B cell (primary cell): ENCODE data around the gene BOD1L2. TPM values are rescaled to one million over a fixed set of nuclear protein-coding genes. Genes with fewer than 3 reads are reported as not detected.

ENCODE experiments used
- ATAC-seq: fragments of 200-7000 bp; cut with Tn5 transposase; one replicate; pipeline ENCODE4 v1.10.0; 2021; ENCODE audit warnings: low read depth, mild to moderate bottlenecking, moderate number of reproducible peaks, moderate library complexity
- CTCF ChIA-PET: fragments of 350-600 bp; sonication (Branson Sonifier 250); formaldehyde crosslinking; loops from one replicate; lab custom pipeline; 2021; ENCODE audit warnings: antibody characterized with exemption, inconsistent platforms; lab: Charles Lee
- POLR2A ChIA-PET: fragments of 350-600 bp; sonication (Branson Sonifier 250); formaldehyde crosslinking; loops from one replicate; lab custom pipeline; 2021; ENCODE audit warnings: antibody characterized with exemption; lab: Charles Lee
- DNase-seq: peaks from one replicate; pipeline ENCODE4 v3.0.0; 2013
- H2AFZ ChIP-seq: 2 replicates; pipeline ENCODE4 v1.6.1; 2012; ENCODE audit warnings: mild to moderate bottlenecking, low read depth, low read length; ENCODE audit not compliant: insufficient read depth, poor library complexity, severe bottlenecking
- H3K27ac ChIP-seq, 2 donors: 1 replicate in 1 of 2; 2 replicates in 1 of 2; pipeline ENCODE4 v1.5.1; 2012 to 2013; ENCODE audit warnings: low read length in 2 of 2, mild to moderate bottlenecking in 2 of 2, moderate library complexity in 1 of 2
- H3K27me3 ChIP-seq, 4 experiments: fragments of 200-600 bp in 1 of 4; sonication (generic) in 1 of 4; replicated peaks in 1 of 4; 1 replicate in 2 of 4; 2 replicates in 2 of 4; pipeline versions ENCODE4 v1.6.1 to v1.7.0; 2013 to 2016; ENCODE audit warnings: low read length in 3 of 4, mild to moderate bottlenecking in 2 of 4, mixed read lengths in 1 of 4, moderate library complexity in 1 of 4; ENCODE audit not compliant: insufficient read depth in 4 of 4, control insufficient read depth in 3 of 4; ENCODE audit errors: control extremely low read depth in 1 of 4
- H3K36me3 ChIP-seq, 2 experiments: replicated peaks in 1 of 2; 1 replicate in 1 of 2; 2 replicates in 1 of 2; pipeline versions ENCODE4 v1.6.1 to v1.7.1; 2013; ENCODE audit warnings: low read length in 1 of 2; ENCODE audit not compliant: insufficient read depth in 2 of 2, control insufficient read depth in 1 of 2; ENCODE audit errors: control extremely low read depth in 1 of 2, extremely low read depth in 1 of 2
- H3K4me1 ChIP-seq, 2 donors: fragments of 200-600 bp in 1 of 2; sonication (generic) in 1 of 2; 1 replicate in 1 of 2; 2 replicates in 1 of 2; pipeline versions ENCODE4 v1.5.1 to v1.6.1; 2013 to 2017; ENCODE audit warnings: low read length in 2 of 2; ENCODE audit not compliant: control insufficient read depth in 2 of 2, insufficient read depth in 2 of 2
- H3K4me2 ChIP-seq: replicated peaks from 2 replicates; pipeline ENCODE3; 2012; ENCODE audit warnings: mild to moderate bottlenecking, low read depth, low read length; ENCODE audit not compliant: poor library complexity, severe bottlenecking
- H3K4me3 ChIP-seq, 5 experiments: fragments of 200-600 bp in 1 of 5; sonication (generic) in 1 of 5; 1 replicate in 3 of 5; 2 replicates in 2 of 5; pipeline versions ENCODE4 v1.5.1 to v1.7.0; 2011 to 2016; ENCODE audit warnings: low read length in 4 of 5, mild to moderate bottlenecking in 4 of 5, low read depth in 2 of 5, control low read depth in 1 of 5, moderate library complexity in 1 of 5; ENCODE audit not compliant: insufficient read depth in 1 of 5; ENCODE audit errors: control extremely low read depth in 1 of 5, extremely low read depth in 1 of 5
- H3K79me2 ChIP-seq: fragments of 200-600 bp; sonication (generic); one replicate; pipeline ENCODE4 v1.6.0; 2016; ENCODE audit warnings: low read length; ENCODE audit not compliant: control insufficient read depth, insufficient read depth
- H3K9ac ChIP-seq: fragments of 200-600 bp; sonication (generic); 2 replicates; pipeline ENCODE4 v1.6.1; 2017; ENCODE audit warnings: mild to moderate bottlenecking, low read length, moderate library complexity
- H3K9me3 ChIP-seq, 3 donors: one replicate each; pipeline versions ENCODE4 v1.6.1 to v1.7.1; 2013; ENCODE audit warnings: low read length in 2 of 3; ENCODE audit not compliant: control insufficient read depth in 2 of 3, insufficient read depth in 1 of 3; ENCODE audit errors: control extremely low read depth in 1 of 3
- H4K20me1 ChIP-seq: 2 replicates; pipeline ENCODE4 v1.6.0; 2012; ENCODE audit warnings: mild to moderate bottlenecking, low read length; ENCODE audit not compliant: insufficient read depth, control insufficient read depth, poor library complexity, severe bottlenecking
- H3K27ac Mint-ChIP-seq: one replicate; pipeline ENCODE4 v1.8.0; 2021; ENCODE audit warnings: mixed read lengths
- H3K27me3 Mint-ChIP-seq: one replicate; pipeline ENCODE4 v1.8.0; 2021; ENCODE audit warnings: mixed read lengths
- H3K4me1 Mint-ChIP-seq: one replicate; pipeline ENCODE4 v1.8.0; 2021; ENCODE audit warnings: mixed read lengths
- H3K4me3 Mint-ChIP-seq: one replicate; pipeline ENCODE4 v1.8.0; 2021; ENCODE audit warnings: mixed read lengths
- H3K9me3 Mint-ChIP-seq: one replicate; pipeline ENCODE4 v1.8.0; 2022; ENCODE audit warnings: mixed read lengths; ENCODE audit not compliant: insufficient read depth
- CTCF ChIP-seq: fragments of 200-600 bp; IDR thresholded peaks from one replicate; pipeline ENCODE4 v1.8.0; 2022; ENCODE audit warnings: antibody characterized with exemption, mild to moderate bottlenecking
- EZH2 ChIP-seq: IDR thresholded peaks from 2 replicates; pipeline ENCODE4 v1.6.1; 2012; ENCODE audit warnings: borderline replicate concordance, low read depth, mild to moderate bottlenecking, moderate library complexity, low read length; ENCODE audit not compliant: insufficient read depth, poor library complexity, severe bottlenecking
- WGBS: methylation state at CpG from one replicate; pipeline ENCODE4 v1.1.5; 2013; ENCODE audit warnings: missing lambda C conversion rate; ENCODE audit not compliant: insufficient coverage; 5-methylcytosine and 5-hydroxymethylcytosine counted together
- intact Hi-C: fragments of 100-400 bp; cut with micrococcal nuclease; formaldehyde crosslinking; loops from one replicate; pipeline ENCODE4 v1.10.0; 2022
- polyA plus RNA-seq: library from polyadenylated mRNA; depleted of rRNA; stranded (reverse); fragments of >200 nt; gene quantifications from 2 replicates; pipeline ENCODE4 v1.2.3, GENCODE V29; 2012
- total RNA-seq, 2 donors: library from RNA; stranded (reverse); fragments of 120-200 nt in 1 of 2; gene quantifications; 1 replicate in 1 of 2; 2 replicates in 1 of 2; pipeline versions ENCODE4 v1.2.3 to v1.2.4, GENCODE V29; 2013 to 2022

BOD1L2 gene
- total and polyA plus RNA-seq, 2 donors (not counting 1 experiment from before 2014, with no cell fraction given), result not detected

DNA sequence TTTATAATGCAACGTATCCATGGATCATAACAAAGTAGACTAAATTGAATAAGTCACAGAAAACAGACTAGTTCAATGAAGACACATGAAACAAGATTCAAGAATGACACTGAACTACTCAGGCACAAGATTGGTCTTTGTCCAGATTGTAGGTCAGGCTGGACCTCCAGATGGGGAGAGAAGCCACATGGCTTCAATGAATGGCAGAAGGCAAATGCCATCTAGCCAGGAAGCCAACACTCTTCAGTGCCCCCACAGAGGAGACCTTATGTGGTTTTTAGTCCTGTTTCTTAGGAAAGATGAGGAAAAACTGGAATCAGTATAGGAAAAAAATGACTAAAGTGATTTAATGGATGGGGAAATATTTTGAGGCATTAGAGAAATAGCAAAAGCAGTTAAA, 43.1 kb downstream of the BOD1L2 start:
- Histone ChIP-seq H3K4me1 (no peaks in the 10 kb centered on the region), H3K27ac (no peak overlapping the region), H3K27me3 (peaks cover 0 to 15% (median 5%) of the 10 kb centered on the region in 4 experiments), H4K20me1 (no peaks in the 10 kb centered on the region), H3K36me3 (no peaks in the 10 kb centered on the region), H3K4me3 (no peak overlapping the region), H3K79me2 (no peaks in the 10 kb centered on the region), H3K4me2 (no peak overlapping the region), H3K9ac (no peak overlapping the region), H2AFZ (no peak overlapping the region), H3K9me3 (peaks cover 9 to 12% (median 11%) of the 10 kb centered on the region in 3 donors)
- ChIA-PET POLR2A (no interaction called here), CTCF (no interaction called here)
- no peak for TF ChIP-seq EZH2
- no peak for TF ChIP-seq CTCF
- H3K27ac Mint-ChIP-seq, result no peak overlapping the region
- DNase-seq (no peak), ATAC-seq (no peak)
- intact Hi-C loops, result no loop called here
- peaks cover 33% of the 10 kb centered on the region for H3K27me3 Mint-ChIP-seq
- no CpG with 5 or more reads among the region's 1 CpG for WGBS
- no peak overlapping the region for H3K4me3 Mint-ChIP-seq
- H3K9me3 Mint-ChIP-seq, result peaks cover 7% of the 10 kb centered on the region
- H3K4me1 Mint-ChIP-seq, result no peaks in the 10 kb centered on the region

DNA sequence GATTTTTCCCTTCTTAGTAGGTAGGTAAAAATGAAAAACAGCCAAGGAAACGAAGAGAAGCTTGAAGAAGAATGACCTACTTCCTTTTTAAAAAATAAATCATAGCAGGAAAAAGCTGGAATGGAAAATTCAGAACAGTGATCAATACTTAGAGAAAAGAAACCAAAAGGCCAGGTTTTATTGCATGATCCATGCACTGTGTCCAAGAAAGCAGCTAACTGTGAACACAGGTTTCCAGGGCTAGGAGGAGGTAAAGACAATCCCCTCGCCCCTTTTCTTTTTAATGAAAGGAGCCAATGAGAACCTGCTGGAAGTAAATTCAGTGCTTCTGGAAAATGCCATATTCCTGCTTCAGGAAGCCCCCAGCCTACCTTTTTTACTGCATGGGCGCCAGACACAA, 47.2 kb downstream of the BOD1L2 start:
- Histone ChIP-seq H3K4me3 (no peak overlapping the region), H2AFZ (no peak overlapping the region), H3K4me2 (no peak overlapping the region), H3K27me3 (peaks cover 0 to 16% (median 9%) of the 10 kb centered on the region in 4 experiments), H3K79me2 (no peaks in the 10 kb centered on the region), H3K9ac (no peak overlapping the region), H4K20me1 (no peaks in the 10 kb centered on the region), H3K27ac (no peak overlapping the region), H3K9me3 (peaks cover 0 to 3% (median 0%) of the 10 kb centered on the region in 3 donors), H3K4me1 (no peaks in the 10 kb centered on the region), H3K36me3 (no peaks in the 10 kb centered on the region)
- POLR2A ChIA-PET, result no interaction called here
- TF ChIP-seq CTCF (no peak), EZH2 (no peak)
- ATAC-seq (no peak), DNase-seq (no peak)
- Mint-ChIP-seq H3K4me3 (no peak overlapping the region), H3K27me3 (peaks cover 40% of the 10 kb centered on the region), H3K4me1 (no peaks in the 10 kb centered on the region), H3K27ac (no peak overlapping the region), H3K9me3 (no peaks in the 10 kb centered on the region)
- 100% methylated on average over 1 of the region's 3 CpGs for WGBS
- CTCF ChIA-PET, result no interaction called here
- intact Hi-C loops, result no loop called here
